OCI-LY1 (cell line): Measurements from ENCODE around the gene TNFRSF6B.

Experiments used
- H2AFZ ChIP-seq: fragments of 200-600 bp; sonication (generic), shearing (Covaris generic); 2 replicates; pipeline ENCODE4 v1.6.0; 2014; ENCODE audit warnings: antibody characterized with exemption, mild to moderate bottlenecking, low read length
- H3F3A ChIP-seq: fragments of 200-600 bp; sonication (generic), shearing (Covaris generic); 2 replicates; pipeline ENCODE4 v1.6.0; 2014; ENCODE audit warnings: mild to moderate bottlenecking, antibody characterized with exemption, low read length, moderate library complexity; ENCODE audit not compliant: insufficient read depth
- H3K27ac ChIP-seq: fragments of 200-600 bp; sonication (generic); 2 replicates; pipeline ENCODE4 v1.5.1; 2014; ENCODE audit warnings: low read length, mixed run types, mild to moderate bottlenecking, low read depth; ENCODE audit not compliant: poor library complexity, severe bottlenecking
- H3K27me3 ChIP-seq: fragments of 200-600 bp; sonication (generic); 2 replicates; pipeline ENCODE4 v1.6.0; 2014; ENCODE audit warnings: antibody characterized with exemption, mild to moderate bottlenecking, low read length, moderate library complexity; ENCODE audit not compliant: insufficient read depth
- H3K36me3 ChIP-seq: fragments of 200-600 bp; sonication (generic); 2 replicates; pipeline ENCODE4 v1.6.1; 2014; ENCODE audit warnings: mild to moderate bottlenecking, antibody characterized with exemption, low read length, moderate library complexity, mixed read lengths; ENCODE audit not compliant: insufficient read depth
- H3K4me1 ChIP-seq: fragments of 200-600 bp; sonication (generic); 2 replicates; pipeline ENCODE4 v1.5.1; 2014; ENCODE audit warnings: mild to moderate bottlenecking, low read length, moderate library complexity; ENCODE audit not compliant: insufficient read depth, severe bottlenecking
- H3K4me2 ChIP-seq: fragments of 200-600 bp; sonication (generic), shearing (Covaris generic); 2 replicates; pipeline ENCODE4 v1.6.1; 2014; ENCODE audit warnings: low read length
- H3K4me3 ChIP-seq: fragments of 200-600 bp; sonication (generic); 2 replicates; pipeline ENCODE4 v1.5.1; 2014; ENCODE audit warnings: low read length, low read depth, mild to moderate bottlenecking, mixed read lengths; ENCODE audit not compliant: poor library complexity, severe bottlenecking
- H3K79me2 ChIP-seq: fragments of 200-600 bp; shearing (Covaris generic); 2 replicates; pipeline ENCODE4 v1.6.1; 2016; ENCODE audit warnings: mixed run types, low read length, mixed read lengths; ENCODE audit not compliant: insufficient read depth
- H3K9ac ChIP-seq: fragments of 200-600 bp; sonication (generic), shearing (Covaris generic); 2 replicates; pipeline ENCODE4 v1.6.1; 2014; ENCODE audit warnings: mild to moderate bottlenecking, low read length, mixed read lengths
- H3K9me2 ChIP-seq: fragments of 200-600 bp; sonication (generic), shearing (Covaris generic); 2 replicates; pipeline ENCODE4 v1.6.1; 2014; ENCODE audit warnings: low read depth, mild to moderate bottlenecking, low read length, mixed read lengths
- H3K9me3 ChIP-seq: fragments of 200-600 bp; shearing (Covaris generic); 2 replicates; pipeline ENCODE4 v1.6.1; 2014; ENCODE audit warnings: low read length, mixed read lengths
- H4K20me1 ChIP-seq: fragments of 200-600 bp; sonication (generic), shearing (Covaris generic); 2 replicates; pipeline ENCODE4 v1.6.0; 2016; ENCODE audit warnings: mild to moderate bottlenecking, low read length; ENCODE audit not compliant: insufficient read depth
- EZH2 ChIP-seq: fragments of 200-600 bp; sonication (generic), shearing (Covaris generic); IDR thresholded peaks from 2 replicates; pipeline ENCODE4 v1.8.0; 2017; ENCODE audit warnings: borderline replicate concordance, mixed run types, mild to moderate bottlenecking, antibody characterized with exemption, low read length, moderate library complexity, mixed read lengths
- TF ChIP-seq, protein P1 (sequence below): fragments of 200-600 bp; sonication (generic), shearing (Covaris generic); IDR thresholded peaks from 2 replicates; pipeline ENCODE4 v1.5.1; 2017; ENCODE audit warnings: mild to moderate bottlenecking, antibody characterized with exemption, low read length, moderate library complexity, mixed read lengths

TNFRSF6B gene

DNA sequence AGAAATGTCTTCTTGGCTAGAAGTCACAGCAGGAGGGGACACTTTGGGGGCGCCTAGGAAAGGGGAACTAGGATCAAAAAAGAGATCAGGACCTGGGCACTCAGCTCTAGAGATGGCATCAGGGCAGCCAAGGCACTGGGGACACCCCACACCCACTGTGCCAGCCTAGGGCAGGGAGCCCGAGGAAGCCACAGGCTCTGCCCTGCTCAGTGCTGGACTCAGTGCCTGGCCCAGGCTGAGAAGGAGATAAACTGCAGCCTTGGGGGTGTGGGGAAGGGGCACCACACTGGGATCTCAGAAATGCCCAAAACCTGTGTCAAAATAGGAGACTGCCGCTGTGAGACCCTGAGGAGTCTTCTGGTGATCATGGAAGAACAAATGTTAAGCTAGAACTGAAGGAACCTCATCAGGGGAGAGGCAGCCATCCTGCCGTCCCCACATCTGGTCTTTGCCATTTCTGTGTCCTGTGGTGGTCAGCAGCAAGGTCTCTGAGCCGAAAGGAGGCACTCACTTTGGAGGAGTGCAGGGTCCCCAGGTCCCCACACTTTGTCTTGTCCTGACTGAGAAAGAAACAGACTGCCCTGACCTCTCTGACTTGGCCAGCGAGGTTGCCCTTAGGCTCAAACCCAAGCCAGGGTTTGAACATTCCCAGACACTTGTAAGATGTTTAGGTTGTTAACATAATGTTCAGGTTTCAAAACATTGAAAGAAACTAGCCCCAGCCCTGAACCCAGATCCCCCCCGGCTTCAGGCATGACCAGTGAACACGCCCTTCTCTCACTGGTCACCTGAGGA lies 9.0 kb downstream of the TNFRSF6B start:
- no peaks in the 10 kb centered on the region for H3K27me3 ChIP-seq
- no peak overlapping the region for H3K4me3 ChIP-seq
- H3F3A ChIP-seq = no peaks in the 10 kb centered on the region
- H3K27ac ChIP-seq = no peak overlapping the region
- no peaks in the 10 kb centered on the region for H3K9me2 ChIP-seq
- TF ChIP-seq, protein P1, sequence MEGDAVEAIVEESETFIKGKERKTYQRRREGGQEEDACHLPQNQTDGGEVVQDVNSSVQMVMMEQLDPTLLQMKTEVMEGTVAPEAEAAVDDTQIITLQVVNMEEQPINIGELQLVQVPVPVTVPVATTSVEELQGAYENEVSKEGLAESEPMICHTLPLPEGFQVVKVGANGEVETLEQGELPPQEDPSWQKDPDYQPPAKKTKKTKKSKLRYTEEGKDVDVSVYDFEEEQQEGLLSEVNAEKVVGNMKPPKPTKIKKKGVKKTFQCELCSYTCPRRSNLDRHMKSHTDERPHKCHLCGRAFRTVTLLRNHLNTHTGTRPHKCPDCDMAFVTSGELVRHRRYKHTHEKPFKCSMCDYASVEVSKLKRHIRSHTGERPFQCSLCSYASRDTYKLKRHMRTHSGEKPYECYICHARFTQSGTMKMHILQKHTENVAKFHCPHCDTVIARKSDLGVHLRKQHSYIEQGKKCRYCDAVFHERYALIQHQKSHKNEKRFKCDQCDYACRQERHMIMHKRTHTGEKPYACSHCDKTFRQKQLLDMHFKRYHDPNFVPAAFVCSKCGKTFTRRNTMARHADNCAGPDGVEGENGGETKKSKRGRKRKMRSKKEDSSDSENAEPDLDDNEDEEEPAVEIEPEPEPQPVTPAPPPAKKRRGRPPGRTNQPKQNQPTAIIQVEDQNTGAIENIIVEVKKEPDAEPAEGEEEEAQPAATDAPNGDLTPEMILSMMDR = no peak
- no peak for TF ChIP-seq EZH2
- H4K20me1 ChIP-seq = no peaks in the 10 kb centered on the region
- H3K9ac ChIP-seq = no peak overlapping the region
- peaks cover 3% of the 10 kb centered on the region; the same call in 1 of the 2 replicates for H3K79me2 ChIP-seq
- H2AFZ ChIP-seq = no peak overlapping the region
- peaks cover 43% of the 10 kb centered on the region for H3K36me3 ChIP-seq
- no peak overlapping the region for H3K4me2 ChIP-seq
- no peaks in the 10 kb centered on the region for H3K9me3 ChIP-seq
- peaks cover 21% of the 10 kb centered on the region for H3K4me1 ChIP-seq

DNA sequence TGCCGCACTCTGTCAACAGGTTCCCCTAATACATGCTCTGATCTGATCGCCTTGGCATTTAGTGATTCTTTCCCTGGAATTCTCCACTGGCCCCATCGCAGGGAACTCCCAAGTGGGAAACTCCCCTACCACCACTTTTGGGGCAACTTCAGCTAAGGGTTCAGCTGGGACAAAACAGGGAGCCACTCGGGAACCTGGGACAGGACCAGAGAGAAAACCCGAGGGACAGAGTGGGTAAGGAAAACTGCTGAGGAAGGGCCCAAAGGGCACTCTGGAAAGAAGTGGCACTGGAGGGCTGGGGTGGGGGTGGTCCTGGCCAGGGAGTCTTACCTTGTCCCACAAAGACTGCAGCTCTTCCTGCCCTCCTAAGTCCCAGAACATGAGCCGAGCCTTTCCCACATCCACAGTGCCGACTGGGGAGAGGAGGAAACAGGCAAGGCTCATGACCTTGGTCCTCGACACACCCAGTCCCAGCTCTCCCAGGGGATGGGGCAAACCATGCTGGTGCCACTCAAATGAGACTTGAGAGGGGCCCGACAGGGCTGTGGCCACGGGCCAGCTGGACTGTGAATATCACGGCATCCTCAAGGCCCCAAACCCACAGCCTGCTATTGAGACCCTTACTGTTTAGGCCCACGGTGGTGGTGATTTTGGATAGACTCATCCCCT lies 9.7 kb downstream of the TNFRSF6B start:
- no peaks in the 10 kb centered on the region for H3F3A ChIP-seq
- 0 out of 2 replicates have a peak, but pooled peaks cover under 1% of the 10 kb centered on the region for H3K9me3 ChIP-seq
- TF ChIP-seq, protein P1 = no peak
- no peak for TF ChIP-seq EZH2
- peak overlapping the region; percentile 94; the same call in 1 of the 2 replicates for H3K9ac ChIP-seq
- H3K4me3 ChIP-seq = peak overlapping the region; percentile 97
- H3K4me1 ChIP-seq = peaks cover 21% of the 10 kb centered on the region
- H3K27ac ChIP-seq = no peak overlapping the region
- H3K36me3 ChIP-seq = peaks cover 50% of the 10 kb centered on the region
- H4K20me1 ChIP-seq = no peaks in the 10 kb centered on the region
- no peaks in the 10 kb centered on the region for H3K27me3 ChIP-seq
- H3K79me2 ChIP-seq = peaks cover 3% of the 10 kb centered on the region; the same call in 1 of the 2 replicates
- no peaks in the 10 kb centered on the region for H3K9me2 ChIP-seq
- H2AFZ ChIP-seq = no peak overlapping the region
- peak overlapping the region; percentile 99 for H3K4me2 ChIP-seq

DNA sequence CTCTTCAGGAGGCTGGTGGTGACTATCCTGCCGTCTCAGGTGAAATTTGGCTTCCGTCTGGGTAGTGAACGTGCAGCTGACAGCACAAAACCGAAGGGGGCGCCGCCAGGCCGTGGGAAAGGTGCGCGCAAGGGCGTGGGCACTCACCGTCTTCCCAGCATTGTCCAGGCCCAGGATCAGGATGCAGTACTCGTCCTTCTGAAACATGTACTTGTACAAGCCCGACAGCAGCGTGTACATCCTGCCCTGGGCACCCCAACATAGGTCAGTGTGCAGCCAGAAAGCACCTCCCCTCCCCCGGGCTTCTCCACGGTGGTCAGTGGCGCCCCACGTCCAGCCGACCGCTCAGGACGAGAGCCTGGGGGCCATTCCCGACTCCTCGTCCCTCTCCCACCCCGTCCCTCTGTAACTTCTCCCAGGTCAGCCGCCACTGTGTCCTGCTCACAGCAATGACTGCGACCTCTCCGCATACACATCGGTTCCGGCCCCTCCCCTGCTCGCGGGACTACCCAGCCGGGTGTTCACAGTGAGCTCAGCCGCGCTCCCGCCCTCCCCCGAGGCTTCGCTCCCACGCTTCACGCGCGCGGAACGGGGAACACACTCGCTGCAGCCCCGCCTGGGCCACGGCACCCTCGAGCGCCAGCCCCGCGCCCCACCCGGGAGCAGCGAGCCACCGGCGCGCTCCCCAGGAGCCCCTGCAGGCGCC lies 10.6 kb downstream of the TNFRSF6B start:
- peaks cover 3% of the 10 kb centered on the region for H3K79me2 ChIP-seq
- no peaks in the 10 kb centered on the region for H4K20me1 ChIP-seq

More for the DNA sequence above, 10.6 kb downstream of the TNFRSF6B start:
- TF ChIP-seq EZH2 = no peak
- TF ChIP-seq, protein P1 = peak; percentile 80
- Histone ChIP-seq H3K9me2 (no peaks in the 10 kb centered on the region), H3K36me3 (peaks cover 59% of the 10 kb centered on the region), H3K4me1 (peaks cover 21% of the 10 kb centered on the region), H3K9me3 (peaks cover 5% of the 10 kb centered on the region), H3K9ac (peak overlapping the region; percentile 94), H3K27me3 (no peaks in the 10 kb centered on the region), H3K4me3 (peak overlapping the region; percentile 97), H3K27ac (no peak overlapping the region), H3F3A (no peaks in the 10 kb centered on the region), H2AFZ (no peak overlapping the region), H3K4me2 (peak overlapping the region; percentile 99)
